H9 (cell line): ENCODE results near the gene SSBP1. TPM values are rescaled to one million over a fixed set of nuclear protein-coding genes. Genes with fewer than 3 reads are reported as not detected.

Experiments used
- DNase-seq: peaks from one replicate; pipeline ENCODE4 v3.0.0-alpha.2; 2017
- H2AFZ ChIP-seq: one replicate; pipeline ENCODE4 v1.6.1; 2013; ENCODE audit warnings: mild to moderate bottlenecking, low read length, control low read depth, moderate library complexity
- H2AK5ac ChIP-seq: 2 replicates; pipeline ENCODE4 v1.6.1; 2013; ENCODE audit warnings: low read length, control low read depth, mixed read lengths; ENCODE audit not compliant: insufficient read length
- H2BK120ac ChIP-seq: one replicate; pipeline ENCODE4 v1.6.1; 2013; ENCODE audit warnings: low read depth, mild to moderate bottlenecking, low read length, control low read depth, inconsistent platforms; ENCODE audit not compliant: poor library complexity, severe bottlenecking
- H2BK12ac ChIP-seq: 2 replicates; pipeline ENCODE4 v1.6.1; 2013; ENCODE audit warnings: low read length, control low read depth, mixed read lengths, low read depth; ENCODE audit not compliant: insufficient read length
- H2BK15ac ChIP-seq: 2 replicates; pipeline ENCODE4 v1.6.1; 2013; ENCODE audit warnings: low read depth, low read length, control low read depth
- H2BK20ac ChIP-seq: one replicate; pipeline ENCODE4 v1.6.1; 2013; ENCODE audit warnings: low read depth, mild to moderate bottlenecking, low read length, control low read depth, inconsistent platforms; ENCODE audit not compliant: poor library complexity, severe bottlenecking
- H2BK5ac ChIP-seq: 2 replicates; pipeline ENCODE4 v1.6.1; 2013; ENCODE audit warnings: low read length, control low read depth, mixed read lengths; ENCODE audit not compliant: insufficient read length
- H3K14ac ChIP-seq: 2 replicates; pipeline ENCODE4 v1.6.1; 2013; ENCODE audit warnings: low read length, control low read depth; ENCODE audit not compliant: insufficient read depth
- H3K18ac ChIP-seq: 2 replicates; pipeline ENCODE4 v1.6.1; 2013; ENCODE audit warnings: low read depth, mild to moderate bottlenecking, mixed read lengths, low read length, control low read depth; ENCODE audit not compliant: insufficient read length
- H3K23ac ChIP-seq: 2 replicates; pipeline ENCODE4 v1.6.1; 2013; ENCODE audit warnings: low read length, control low read depth, mixed read lengths, low read depth; ENCODE audit not compliant: insufficient read length
- H3K23me2 ChIP-seq: 2 replicates; pipeline ENCODE4 v1.6.1; 2013; ENCODE audit warnings: low read depth, mild to moderate bottlenecking, mixed read lengths, low read length, control low read depth; ENCODE audit not compliant: insufficient read length, poor library complexity, severe bottlenecking
- H3K27ac ChIP-seq: 2 replicates; pipeline ENCODE4 v1.5.1; 2013; ENCODE audit warnings: low read length, control low read depth, mixed read lengths, low read depth; ENCODE audit not compliant: insufficient read length
- H3K27me3 ChIP-seq: 2 replicates; pipeline ENCODE4 v1.6.1; 2013; ENCODE audit warnings: low read length, control low read depth, inconsistent platforms; ENCODE audit not compliant: insufficient read depth
- H3K4ac ChIP-seq: 2 replicates; pipeline ENCODE4 v1.6.1; 2013; ENCODE audit warnings: low read depth, mild to moderate bottlenecking, control low read depth, inconsistent platforms, low read length, moderate library complexity
- H3K4me1 ChIP-seq: 2 replicates; pipeline ENCODE4 v1.6.1; 2013; ENCODE audit warnings: low read length, control low read depth, inconsistent platforms; ENCODE audit not compliant: insufficient read depth
- H3K4me2 ChIP-seq: 2 replicates; pipeline ENCODE4 v1.6.1; 2013; ENCODE audit warnings: low read length, control low read depth, mixed read lengths; ENCODE audit not compliant: insufficient read length, insufficient read depth
- H3K56ac ChIP-seq: 2 replicates; pipeline ENCODE4 v1.6.1; 2013; ENCODE audit warnings: low read depth, mild to moderate bottlenecking, mixed read lengths, low read length, control low read depth; ENCODE audit not compliant: insufficient read length
- H3K79me1 ChIP-seq: 2 replicates; pipeline ENCODE4 v1.6.1; 2013; ENCODE audit warnings: low read depth, mild to moderate bottlenecking, moderate library complexity, low read length, control low read depth, inconsistent platforms; ENCODE audit not compliant: insufficient read depth, poor library complexity, severe bottlenecking
- H3K79me2 ChIP-seq: 2 replicates; pipeline ENCODE4 v1.6.1; 2013; ENCODE audit warnings: low read length, control low read depth, inconsistent platforms; ENCODE audit not compliant: insufficient read depth
- H3K9ac ChIP-seq: 2 replicates; pipeline ENCODE4 v1.6.1; 2013; ENCODE audit warnings: low read length, control low read depth, mixed read lengths; ENCODE audit not compliant: insufficient read length; ENCODE audit errors: extremely low read depth
- H3K9me3 ChIP-seq: one replicate; pipeline ENCODE4 v1.6.1; 2013; ENCODE audit warnings: low read depth, low read length, inconsistent platforms; ENCODE audit not compliant: control insufficient read depth
- H3T11ph ChIP-seq: one replicate; pipeline ENCODE4 v1.6.1; 2013; ENCODE audit warnings: mild to moderate bottlenecking, low read length, control low read depth, inconsistent platforms
- H4K20me1 ChIP-seq: one replicate; pipeline ENCODE4 v1.6.1; 2013; ENCODE audit not compliant: control insufficient read depth, insufficient read length, insufficient read depth
- H4K5ac ChIP-seq: 2 replicates; pipeline ENCODE4 v1.6.1; 2013; ENCODE audit warnings: low read depth, mild to moderate bottlenecking, mixed read lengths, low read length, control low read depth; ENCODE audit not compliant: insufficient read length
- H4K8ac ChIP-seq: replicated peaks from 2 replicates; pipeline ENCODE4 v1.6.1; 2013; ENCODE audit warnings: low read length, control low read depth, mixed read lengths, low read depth; ENCODE audit not compliant: insufficient read length
- H4K91ac ChIP-seq: 2 replicates; pipeline ENCODE4 v1.6.1; 2013; ENCODE audit warnings: low read depth, mild to moderate bottlenecking, moderate library complexity, mixed read lengths, low read length, control low read depth; ENCODE audit not compliant: insufficient read length
- H3K27ac Mint-ChIP-seq, 3 experiments: 2 replicates in 2 of 3; 3 replicates in 1 of 3; pipeline ENCODE4 v1.8.0; 2020 to 2021; ENCODE audit warnings: mixed read lengths in 3 of 3, mild to moderate bottlenecking in 1 of 3, moderate library complexity in 1 of 3
- H3K27me3 Mint-ChIP-seq: 2 replicates; pipeline ENCODE4 v1.8.0; 2021; ENCODE audit warnings: low read depth, mild to moderate bottlenecking, moderate library complexity, mixed read lengths
- H3K36me3 Mint-ChIP-seq, 3 experiments: 2 replicates in 2 of 3; 3 replicates in 1 of 3; pipeline ENCODE4 v1.8.0; 2020 to 2021; ENCODE audit warnings: low read depth in 3 of 3, mixed read lengths in 3 of 3; ENCODE audit not compliant: insufficient read depth in 1 of 3
- H3K4me1 Mint-ChIP-seq, 2 experiments: 2 replicates each; pipeline ENCODE4 v1.8.0; 2020; ENCODE audit warnings: mixed read lengths in 2 of 2
- H3K4me3 Mint-ChIP-seq, 2 experiments: 2 replicates in 1 of 2; 3 replicates in 1 of 2; pipeline ENCODE4 v1.8.0; 2020 to 2021; ENCODE audit warnings: mild to moderate bottlenecking in 2 of 2, mixed read lengths in 2 of 2, moderate library complexity in 1 of 2
- H3K9me3 Mint-ChIP-seq, 2 experiments: 2 replicates in 1 of 2; 3 replicates in 1 of 2; pipeline ENCODE4 v1.8.0; 2020; ENCODE audit warnings: mild to moderate bottlenecking in 2 of 2, mixed read lengths in 2 of 2, moderate library complexity in 1 of 2
- WGBS: extraction: QIAGEN DNeasy Blood & Tissue Kit; methylation state at CpG from one replicate; pipeline ENCODE4 v1.1.7; 2013; ENCODE audit warnings: missing lambda C conversion rate, low lambda C conversion rate, mixed read lengths; ENCODE audit not compliant: insufficient read length; ENCODE audit errors: extremely low coverage; 5-methylcytosine and 5-hydroxymethylcytosine counted together
- total RNA-seq: library from RNA; stranded (reverse); gene quantifications from 2 replicates; pipeline ENCODE4 v1.2.1, GENCODE V29; 2021
- TF ChIP-seq, protein P1 (sequence below): fragments of 200-600 bp; sonication (generic); conservative IDR thresholded peaks from 3 replicates; pipeline ENCODE4 v1.8.0; 2021; ENCODE audit warnings: antibody characterized with exemption, mild to moderate bottlenecking

SSBP1 gene
- total RNA-seq, 1 experiment from 2014 or later = 266 TPM

DNA sequence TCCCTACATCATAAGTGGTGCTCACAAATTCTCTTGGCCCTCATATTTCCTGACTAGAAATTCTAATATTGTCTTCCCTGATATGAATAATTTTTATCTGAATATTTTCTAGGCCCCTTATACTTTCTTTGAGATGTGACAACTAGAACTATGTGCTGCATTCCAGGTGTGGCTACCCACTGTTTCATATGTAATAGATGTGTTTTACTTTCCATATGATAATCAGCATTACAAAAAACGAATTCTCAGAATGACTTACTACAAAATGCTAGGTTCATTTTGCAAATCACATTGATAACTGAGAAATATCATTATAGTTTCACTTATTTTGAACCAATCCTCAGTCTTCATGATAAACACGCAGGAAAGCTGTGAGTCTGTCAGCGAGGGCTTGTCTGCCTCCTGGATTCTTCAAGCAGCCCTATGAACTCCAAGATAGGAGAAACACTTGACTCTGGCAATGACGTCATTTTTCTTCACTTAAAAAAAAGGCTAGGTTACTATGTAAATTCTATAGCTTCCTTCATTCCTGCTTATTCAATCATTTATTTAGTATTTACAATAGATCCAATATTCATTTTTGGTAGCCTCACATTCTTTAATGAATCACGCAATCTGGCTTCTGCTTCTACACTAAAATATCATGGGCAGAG is 25.4 kb upstream of the SSBP1 start:
- Histone ChIP-seq H3K56ac (no peak overlapping the region), H3K23ac (no peak overlapping the region), H3K9me3 (no peaks in the 10 kb centered on the region), H3K79me1 (no peaks in the 10 kb centered on the region), H2BK12ac (no peak overlapping the region), H4K8ac (no peak overlapping the region), H2BK120ac (no peak overlapping the region), H3K4me2 (no peak overlapping the region), H3K23me2 (no peaks in the 10 kb centered on the region), H4K91ac (no peak overlapping the region), H3K18ac (no peak overlapping the region), H3T11ph (no peak overlapping the region), H4K20me1 (peaks cover 2% of the 10 kb centered on the region), H3K27me3 (no peaks in the 10 kb centered on the region), H3K4ac (no peak overlapping the region), H2BK15ac (no peak overlapping the region), H2BK5ac (no peak overlapping the region), H2AFZ (no peak overlapping the region), H3K14ac (no peak overlapping the region), H3K27ac (no peak overlapping the region), H2AK5ac (no peak overlapping the region), H3K79me2 (no peaks in the 10 kb centered on the region), H3K9ac (no peak overlapping the region), H4K5ac (no peak overlapping the region), H2BK20ac (no peak overlapping the region), H3K4me1 (peaks cover 8% of the 10 kb centered on the region; the same call in 1 of the 2 replicates)
- Mint-ChIP-seq H3K9me3 (no peaks in the 10 kb centered on the region), H3K36me3 (no peaks in the 10 kb centered on the region), H3K4me3 (no peak overlapping the region), H3K27ac (no peak overlapping the region), H3K4me1 (peaks cover 32 to 37% of the 10 kb centered on the region in 2 experiments), H3K27me3 (peaks cover 2% of the 10 kb centered on the region; the same call in 1 of the 2 replicates)
- DNase-seq = no peak
- no CpG with 5 or more reads among the region's 5 CpGs for WGBS
- TF ChIP-seq, protein P1, sequence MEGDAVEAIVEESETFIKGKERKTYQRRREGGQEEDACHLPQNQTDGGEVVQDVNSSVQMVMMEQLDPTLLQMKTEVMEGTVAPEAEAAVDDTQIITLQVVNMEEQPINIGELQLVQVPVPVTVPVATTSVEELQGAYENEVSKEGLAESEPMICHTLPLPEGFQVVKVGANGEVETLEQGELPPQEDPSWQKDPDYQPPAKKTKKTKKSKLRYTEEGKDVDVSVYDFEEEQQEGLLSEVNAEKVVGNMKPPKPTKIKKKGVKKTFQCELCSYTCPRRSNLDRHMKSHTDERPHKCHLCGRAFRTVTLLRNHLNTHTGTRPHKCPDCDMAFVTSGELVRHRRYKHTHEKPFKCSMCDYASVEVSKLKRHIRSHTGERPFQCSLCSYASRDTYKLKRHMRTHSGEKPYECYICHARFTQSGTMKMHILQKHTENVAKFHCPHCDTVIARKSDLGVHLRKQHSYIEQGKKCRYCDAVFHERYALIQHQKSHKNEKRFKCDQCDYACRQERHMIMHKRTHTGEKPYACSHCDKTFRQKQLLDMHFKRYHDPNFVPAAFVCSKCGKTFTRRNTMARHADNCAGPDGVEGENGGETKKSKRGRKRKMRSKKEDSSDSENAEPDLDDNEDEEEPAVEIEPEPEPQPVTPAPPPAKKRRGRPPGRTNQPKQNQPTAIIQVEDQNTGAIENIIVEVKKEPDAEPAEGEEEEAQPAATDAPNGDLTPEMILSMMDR = no peak
